ENCODE measurements around the gene SHKBP1.
"Not testable (repeated sequence)": the region's sequence is repeated elsewhere in the genome, so short reads cannot be mapped to it uniquely, and the experiment has no call there.

The SHKBP1 gene

GRCh38 chr19:40560092-40560507 lies 16.6 kb upstream of the SHKBP1 start:
- TF ChIP-seq CTCF (IDR thresholded peaks at IDR 0.05): no peak
- peaks cover 0 to 44% of the 10 kb centered on the region in 2 donors for H3K27me3 ChIP-seq
- H3K36me3 ChIP-seq: no peaks in the 10 kb centered on the region
- H3K27ac ChIP-seq: no peak overlapping the region
- H3K9me3 ChIP-seq: no peaks in the 10 kb centered on the region
- H3K4me1 ChIP-seq: no peaks in the 10 kb centered on the region
- no peak for DNase-seq
- H3K4me3 ChIP-seq: no peak overlapping the region
- intact Hi-C loops (cut with DNase I; ENCODE audit: low total_unique reads): no loop called here

- intact Hi-C loops (cut with DNase I; ENCODE audit: low total_unique reads): no loop called here
These were observed 14.7 kb upstream of the SHKBP1 start for GRCh38 chr19:40561947-40562346.

GRCh38 chr19:40564535-40564934 lies 12.1 kb upstream of the SHKBP1 start:
- intact Hi-C loops (cut with DNase I; ENCODE audit: low total_unique reads); H3K36me3 ChIP-seq; DNase-seq; H3K4me3 ChIP-seq; H3K27ac ChIP-seq; H3K9me3 ChIP-seq: not testable (repeated sequence)
- Histone ChIP-seq H3K4me1 (peaks cover 0 to 14% (median 9%) of the 10 kb centered on the region in 4 donors), H3K27me3 (peaks cover 0 to 70% of the 10 kb centered on the region in 2 donors)

More at GRCh38 chr19:40561947-40562346, 14.7 kb upstream of the SHKBP1 start:
- no peak for TF ChIP-seq CTCF (IDR thresholded peaks at IDR 0.05)
- Histone ChIP-seq H3K4me1 (peaks cover 0 to 2% (median 0%) of the 10 kb centered on the region in 4 donors), H3K27me3 (peaks cover 0 to 54% of the 10 kb centered on the region in 2 donors), H3K27ac (no peak overlapping the region), H3K36me3 (no peaks in the 10 kb centered on the region), H3K4me3 (no peak overlapping the region), H3K9me3 (no peaks in the 10 kb centered on the region)
- DNase-seq: no peak

- peaks cover 0 to 23% (median 15%) of the 10 kb centered on the region in 4 donors for H3K4me1 ChIP-seq
- H3K9me3 ChIP-seq: no peaks in the 10 kb centered on the region
- no peak for DNase-seq
- intact Hi-C loops (cut with DNase I; ENCODE audit: low total_unique reads): no loop called here
- H3K27ac ChIP-seq: no peak overlapping the region
- H3K36me3 ChIP-seq: no peaks in the 10 kb centered on the region
- TF ChIP-seq CTCF (IDR thresholded peaks at IDR 0.05): no peak
- H3K27me3 ChIP-seq: peaks cover 0 to 63% of the 10 kb centered on the region in 2 donors
- H3K4me3 ChIP-seq: no peak overlapping the region
These were observed 11.3 kb upstream of the SHKBP1 start for GRCh38 chr19:40565355-40565754.

- Histone ChIP-seq H3K36me3 (no peaks in the 10 kb centered on the region), H3K4me3 (no peak overlapping the region), H3K27me3 (peaks cover 0 to 57% of the 10 kb centered on the region in 2 donors), H3K27ac (no peak overlapping the region), H3K9me3 (no peaks in the 10 kb centered on the region), H3K4me1 (peaks cover 0 to 28% (median 17%) of the 10 kb centered on the region in 4 donors)
- no peak for TF ChIP-seq CTCF (IDR thresholded peaks at IDR 0.05)
- intact Hi-C loops (cut with DNase I; ENCODE audit: low total_unique reads): no loop called here
- no peak for DNase-seq
These were observed 10.7 kb upstream of the SHKBP1 start for GRCh38 chr19:40565910-40566495.

- Histone ChIP-seq H3K27me3 (peaks cover 0 to 45% of the 10 kb centered on the region in 2 donors), H3K27ac (no peak overlapping the region), H3K4me3 (peak overlapping the region in 1 of 2 donors; percentile 38), H3K36me3 (no peaks in the 10 kb centered on the region), H3K9me3 (no peaks in the 10 kb centered on the region), H3K4me1 (peaks cover 0 to 31% (median 17%) of the 10 kb centered on the region in 4 donors)
- DNase-seq: no peak
- intact Hi-C loops (cut with DNase I; ENCODE audit: low total_unique reads): no loop called here
- no peak for TF ChIP-seq CTCF (IDR thresholded peaks at IDR 0.05)
These were observed 9.5 kb upstream of the SHKBP1 start for GRCh38 chr19:40567040-40567749.
